ENCODE data around the gene PPP1R7. TPM values are rescaled to one million over a fixed set of nuclear protein-coding genes. Genes with fewer than 3 reads are reported as not detected.

The PPP1R7 gene
- total RNA-seq, 2 experiments from 2014 or later: 36.4 to 38.2 TPM

- Histone ChIP-seq H3K27ac (ENCODE audit: low read depth in 1 of 2, low read length in 2 of 2) (peak overlapping the region in 1 of 2 donors; percentile 41), H3K9me3 (ENCODE audit: control insufficient read depth in 1 of 2, insufficient read depth in 1 of 2, low read length in 2 of 2) (no peaks in the 10 kb centered on the region), H3K4me1 (ENCODE audit: insufficient read depth, low read length) (peaks cover 36% of the 10 kb centered on the region), H3K4me3 (ENCODE audit: low read length) (peak overlapping the region; percentile 93), H3K36me3 (ENCODE audit: insufficient read depth, low read length) (peaks cover 15% of the 10 kb centered on the region), H3K27me3 (ENCODE audit: control insufficient read depth in 1 of 2, insufficient read depth in 2 of 2, low read length in 2 of 2) (no peaks in the 10 kb centered on the region)
- H3K36me3 Mint-ChIP-seq (ENCODE audit: low read depth): peaks cover 39% of the 10 kb centered on the region
- peak overlapping the region; percentile 97 for H3K4me3 Mint-ChIP-seq
- ATAC-seq (ENCODE audit: poor library complexity) (no peak), DNase-seq (peak in 1 of 14 experiments; percentile 8)
- TF ChIP-seq, protein P1, sequence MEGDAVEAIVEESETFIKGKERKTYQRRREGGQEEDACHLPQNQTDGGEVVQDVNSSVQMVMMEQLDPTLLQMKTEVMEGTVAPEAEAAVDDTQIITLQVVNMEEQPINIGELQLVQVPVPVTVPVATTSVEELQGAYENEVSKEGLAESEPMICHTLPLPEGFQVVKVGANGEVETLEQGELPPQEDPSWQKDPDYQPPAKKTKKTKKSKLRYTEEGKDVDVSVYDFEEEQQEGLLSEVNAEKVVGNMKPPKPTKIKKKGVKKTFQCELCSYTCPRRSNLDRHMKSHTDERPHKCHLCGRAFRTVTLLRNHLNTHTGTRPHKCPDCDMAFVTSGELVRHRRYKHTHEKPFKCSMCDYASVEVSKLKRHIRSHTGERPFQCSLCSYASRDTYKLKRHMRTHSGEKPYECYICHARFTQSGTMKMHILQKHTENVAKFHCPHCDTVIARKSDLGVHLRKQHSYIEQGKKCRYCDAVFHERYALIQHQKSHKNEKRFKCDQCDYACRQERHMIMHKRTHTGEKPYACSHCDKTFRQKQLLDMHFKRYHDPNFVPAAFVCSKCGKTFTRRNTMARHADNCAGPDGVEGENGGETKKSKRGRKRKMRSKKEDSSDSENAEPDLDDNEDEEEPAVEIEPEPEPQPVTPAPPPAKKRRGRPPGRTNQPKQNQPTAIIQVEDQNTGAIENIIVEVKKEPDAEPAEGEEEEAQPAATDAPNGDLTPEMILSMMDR (IDR thresholded peaks at IDR 0.05): no peak
- H3K4me1 Mint-ChIP-seq (ENCODE audit: low read depth): peaks cover 43% of the 10 kb centered on the region
- intact Hi-C loops (cut with DNase I, micrococcal nuclease): loop anchor here (1.0 to 10.0 kb wide), 12 partner anchors 49 to 584 kb away; partner anchors contain the start of genes D2HGDH (in 1 of the 2), FARP2 (in 1 of the 2), MTERF4 (in 1 of the 2) and STK25 (in 1 of the 2)
- H3K27me3 Mint-ChIP-seq: no peaks in the 10 kb centered on the region
- ChIA-PET CTCF (interaction anchor here (0.9 to 6.9 kb wide), 9 partner anchors 30 to 236 kb away, joined by 3 to 66 read pairs (median 5); no protein-coding TSS in a partner anchor), POLR2A (interaction anchor here (0.6 to 4.9 kb wide), 15 partner anchors 24 to 565 kb away, joined by 3 to 73 read pairs (median 5); partner anchors contain the start of genes ATG4B, CAPN10, HDLBP and MTERF4)
- peak overlapping the region; percentile 89 for H3K27ac Mint-ChIP-seq
- H3K9me3 Mint-ChIP-seq: no peaks in the 10 kb centered on the region
Observed at GRCh38 chr2:241150660-241151530, 628 bp downstream of the PPP1R7 start.

DNA sequence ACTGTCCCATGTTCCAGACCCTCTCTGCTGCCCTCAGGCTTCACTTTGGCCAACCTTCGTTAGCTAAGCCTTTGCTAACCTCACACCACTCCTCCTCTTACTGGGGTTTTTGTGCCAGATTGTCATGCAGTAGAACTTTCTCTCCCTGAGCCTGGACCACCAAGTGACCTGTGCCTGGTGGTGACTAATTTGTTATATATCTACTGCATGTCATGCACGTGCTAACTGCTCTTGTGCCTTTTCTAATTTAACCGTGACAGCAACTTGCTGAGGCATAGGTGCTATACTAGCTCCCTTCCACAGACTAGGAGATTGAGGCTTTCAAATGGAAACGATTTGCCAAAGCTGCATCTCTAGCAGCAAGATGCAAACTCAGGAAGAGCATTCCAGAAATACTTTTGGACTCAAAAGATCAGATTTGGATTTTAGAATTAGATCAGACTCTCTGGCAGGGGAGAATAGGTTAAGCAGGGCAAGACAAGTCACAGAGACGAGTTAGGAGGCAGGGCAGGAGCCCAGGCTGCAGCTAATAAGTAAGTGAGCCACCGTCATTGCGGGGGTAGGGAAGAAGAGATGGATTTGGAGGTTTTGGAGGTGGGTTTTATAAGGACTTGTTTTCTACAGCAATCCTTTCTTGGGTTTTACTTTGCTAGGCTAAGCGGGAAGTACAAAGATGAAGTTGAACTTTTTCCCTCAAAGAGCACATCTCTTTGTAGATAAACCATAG is 1.8 kb downstream of the PPP1R7 start:
- H3K27ac Mint-ChIP-seq: peak overlapping the region; percentile 89
- peaks cover 46% of the 10 kb centered on the region for H3K36me3 Mint-ChIP-seq (ENCODE audit: low read depth)
- no peaks in the 10 kb centered on the region for H3K9me3 ChIP-seq (ENCODE audit: control insufficient read depth in 1 of 2, insufficient read depth in 1 of 2, low read length in 2 of 2)
- peaks cover 15% of the 10 kb centered on the region for H3K36me3 ChIP-seq (ENCODE audit: insufficient read depth, low read length)
- peak overlapping the region; percentile 97 for H3K4me3 Mint-ChIP-seq
- H3K27me3 Mint-ChIP-seq: no peaks in the 10 kb centered on the region
- H3K27ac ChIP-seq (ENCODE audit: low read depth in 1 of 2, low read length in 2 of 2): no peak overlapping the region
- ChIA-PET CTCF (interaction anchor here (6.9 kb wide), 1 partner anchor 74 kb away, joined by 66 read pairs; no protein-coding TSS in a partner anchor), POLR2A (interaction anchor here (3.6 to 4.9 kb wide), 3 partner anchors 49 to 164 kb away, joined by 23 to 73 read pairs (median 55); partner anchors contain the start of genes HDLBP, MTERF4 and SEPTIN2)
- no peak overlapping the region for H3K4me3 ChIP-seq (ENCODE audit: low read length)
- H3K9me3 Mint-ChIP-seq: no peaks in the 10 kb centered on the region
- no peak for ATAC-seq (ENCODE audit: poor library complexity)
- H3K4me1 ChIP-seq (ENCODE audit: insufficient read depth, low read length): peaks cover 41% of the 10 kb centered on the region
- peaks cover 50% of the 10 kb centered on the region for H3K4me1 Mint-ChIP-seq (ENCODE audit: low read depth)
- TF ChIP-seq, protein P1 (IDR thresholded peaks at IDR 0.05): no peak
- DNase-seq: no peak
- no peaks in the 10 kb centered on the region for H3K27me3 ChIP-seq (ENCODE audit: control insufficient read depth in 1 of 2, insufficient read depth in 2 of 2, low read length in 2 of 2)
- intact Hi-C loops (cut with DNase I, micrococcal nuclease): loop anchor here (2.0 to 10.0 kb wide), 10 partner anchors 137 to 583 kb away; partner anchors contain the start of genes D2HGDH (in 1 of the 2), FARP2 (in 1 of the 2) and STK25 (in 1 of the 2)

DNA sequence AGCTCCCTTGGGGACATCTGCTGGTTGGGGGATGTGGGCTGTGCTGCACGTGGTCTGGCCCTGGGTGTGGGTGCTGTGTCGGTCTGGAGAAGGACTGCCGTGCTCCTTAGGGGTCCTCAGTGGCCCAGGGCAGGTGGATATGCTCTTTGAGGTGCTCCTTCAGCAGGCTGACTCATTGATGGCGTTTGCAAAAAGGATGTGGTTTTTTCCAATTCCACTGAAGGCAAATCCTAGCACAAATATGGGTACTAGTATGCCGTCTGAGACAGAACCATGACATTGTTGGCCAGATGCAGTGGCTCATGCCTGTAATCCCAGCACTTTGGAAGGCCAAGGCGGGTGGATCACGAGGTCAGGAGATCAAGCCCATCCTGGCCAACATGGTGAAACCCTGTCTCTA is 3.3 kb downstream of the PPP1R7 start:
- no peak overlapping the region for H3K4me3 ChIP-seq (ENCODE audit: low read length)
- no peaks in the 10 kb centered on the region for H3K27me3 ChIP-seq (ENCODE audit: control insufficient read depth in 1 of 2, insufficient read depth in 2 of 2, low read length in 2 of 2)
- DNase-seq (no peak), ATAC-seq (ENCODE audit: poor library complexity) (no peak)
- CTCF ChIA-PET: no interaction called here
- POLR2A ChIA-PET: no interaction called here
- peaks cover 29% of the 10 kb centered on the region for H3K4me1 ChIP-seq (ENCODE audit: insufficient read depth, low read length)
- intact Hi-C loops (cut with DNase I, micrococcal nuclease): loop anchor here (5.0 to 10.0 kb wide), 7 partner anchors 139 to 581 kb away; partner anchors contain the start of genes D2HGDH (in 1 of the 2) and STK25 (in 1 of the 2)
- H3K4me1 Mint-ChIP-seq (ENCODE audit: low read depth): peaks cover 42% of the 10 kb centered on the region
- H3K36me3 ChIP-seq (ENCODE audit: insufficient read depth, low read length): peaks cover 30% of the 10 kb centered on the region
- H3K36me3 Mint-ChIP-seq (ENCODE audit: low read depth): peaks cover 58% of the 10 kb centered on the region
- H3K27me3 Mint-ChIP-seq: no peaks in the 10 kb centered on the region
- no peak overlapping the region for H3K27ac Mint-ChIP-seq
- TF ChIP-seq, protein P1 (IDR thresholded peaks at IDR 0.05): no peak
- H3K27ac ChIP-seq (ENCODE audit: low read depth in 1 of 2, low read length in 2 of 2): no peak overlapping the region
- peak overlapping the region; percentile 16 for H3K4me3 Mint-ChIP-seq
- H3K9me3 Mint-ChIP-seq: no peaks in the 10 kb centered on the region
- H3K9me3 ChIP-seq (ENCODE audit: control insufficient read depth in 1 of 2, insufficient read depth in 1 of 2, low read length in 2 of 2): no peaks in the 10 kb centered on the region

All from CD4-positive, alpha-beta T cell (primary cell).